Mesenchymal stem cell (in vitro differentiated cells and primary cell): ENCODE results near the gene TAF4.
"Not testable (repeated sequence)": the region's sequence is repeated elsewhere in the genome, so short reads cannot be mapped to it uniquely, and the experiment has no call there.

Experiments
- DNase-seq: peaks from one replicate; pipeline ENCODE4 v3.0.0-alpha.2; 2013
- H2AFZ ChIP-seq: one replicate; pipeline ENCODE4 v1.6.1; 2013; ENCODE audit warnings: low read depth, mild to moderate bottlenecking, control low read depth, inconsistent platforms, low read length, moderate library complexity
- H2AK5ac ChIP-seq: 2 replicates; pipeline ENCODE4 v1.6.1; 2013; ENCODE audit warnings: low read length, moderate library complexity, mild to moderate bottlenecking, inconsistent platforms; ENCODE audit not compliant: severe bottlenecking
- H2BK120ac ChIP-seq: one replicate; pipeline ENCODE4 v1.6.1; 2013; ENCODE audit warnings: low read depth, mild to moderate bottlenecking, inconsistent platforms, low read length, moderate library complexity
- H2BK12ac ChIP-seq, 2 experiments: one replicate each; pipeline ENCODE4 v1.6.1; 2013; ENCODE audit warnings: inconsistent platforms in 2 of 2, low read length in 2 of 2, mild to moderate bottlenecking in 2 of 2, moderate library complexity in 2 of 2, control low read depth in 1 of 2
- H2BK15ac ChIP-seq: one replicate; pipeline ENCODE4 v1.6.1; 2013; ENCODE audit warnings: mild to moderate bottlenecking, low read depth, inconsistent platforms; ENCODE audit not compliant: poor library complexity, severe bottlenecking
- H2BK5ac ChIP-seq: 2 replicates; pipeline ENCODE4 v1.6.1; 2013; ENCODE audit warnings: low read depth, mild to moderate bottlenecking, low read length, control low read depth, inconsistent platforms; ENCODE audit not compliant: poor library complexity, severe bottlenecking
- H3K14ac ChIP-seq, 2 experiments: one replicate each; pipeline ENCODE4 v1.6.1; 2013; ENCODE audit warnings: inconsistent platforms in 2 of 2, low read length in 2 of 2, control low read depth in 1 of 2, mild to moderate bottlenecking in 1 of 2, moderate library complexity in 1 of 2
- H3K18ac ChIP-seq, 2 experiments: one replicate each; pipeline ENCODE4 v1.6.1; 2013; ENCODE audit warnings: inconsistent platforms in 2 of 2, low read length in 2 of 2, control low read depth in 1 of 2, low read depth in 1 of 2, mild to moderate bottlenecking in 1 of 2
- H3K23ac ChIP-seq, 2 experiments: one replicate each; pipeline ENCODE4 v1.6.1; 2013; ENCODE audit warnings: inconsistent platforms in 2 of 2, low read length in 2 of 2, mild to moderate bottlenecking in 2 of 2, moderate library complexity in 2 of 2, control low read depth in 1 of 2
- H3K27ac ChIP-seq: 2 replicates; pipeline ENCODE4 v1.5.1; 2013; ENCODE audit warnings: mild to moderate bottlenecking, moderate library complexity, low read length, control low read depth, inconsistent platforms; ENCODE audit not compliant: poor library complexity, severe bottlenecking
- H3K27me3 ChIP-seq, 2 experiments: 2 replicates each; pipeline versions ENCODE4 v1.6.1 to v1.7.0; 2013; ENCODE audit warnings: low read length in 2 of 2, mild to moderate bottlenecking in 2 of 2, moderate library complexity in 2 of 2, control low read depth in 1 of 2, inconsistent platforms in 1 of 2; ENCODE audit not compliant: control insufficient read depth in 1 of 2, insufficient read depth in 1 of 2
- H3K36me3 ChIP-seq, 2 experiments: 2 replicates each; pipeline versions ENCODE4 v1.6.1 to v1.7.0; 2013; ENCODE audit warnings: low read length in 2 of 2, control low read depth in 1 of 2, inconsistent platforms in 1 of 2, low read depth in 1 of 2, mild to moderate bottlenecking in 1 of 2; ENCODE audit not compliant: insufficient read depth in 2 of 2, control insufficient read depth in 1 of 2
- H3K4ac ChIP-seq, 2 experiments: one replicate each; pipeline ENCODE4 v1.6.1; 2013; ENCODE audit warnings: inconsistent platforms in 2 of 2, low read length in 2 of 2, mild to moderate bottlenecking in 2 of 2, moderate library complexity in 2 of 2, control low read depth in 1 of 2, low read depth in 1 of 2
- H3K4me1 ChIP-seq: 2 replicates; pipeline ENCODE4 v1.6.1; 2013; ENCODE audit warnings: low read depth, low read length, control low read depth; ENCODE audit not compliant: control insufficient read depth, insufficient read depth
- H3K4me2 ChIP-seq: 2 replicates; pipeline ENCODE4 v1.6.1; 2013; ENCODE audit warnings: low read length, mild to moderate bottlenecking, inconsistent platforms; ENCODE audit not compliant: poor library complexity, severe bottlenecking
- H3K4me3 ChIP-seq, 2 experiments: 2 replicates each; pipeline versions ENCODE4 v1.5.1 to v1.7.0; 2013; ENCODE audit warnings: low read length in 2 of 2, mild to moderate bottlenecking in 2 of 2, control low read depth in 1 of 2, low read depth in 1 of 2; ENCODE audit not compliant: insufficient read depth in 1 of 2
- H3K79me1 ChIP-seq: replicated peaks from 2 replicates; pipeline ENCODE4 v1.6.1; 2013; ENCODE audit warnings: mild to moderate bottlenecking, control low read depth, low read length, inconsistent platforms; ENCODE audit not compliant: poor library complexity, severe bottlenecking
- H3K9ac ChIP-seq: 2 replicates; pipeline ENCODE4 v1.7.0; 2013; ENCODE audit warnings: mild to moderate bottlenecking, low read length, moderate library complexity
- H3K9me3 ChIP-seq: 2 replicates; pipeline ENCODE4 v1.7.0; 2013; ENCODE audit warnings: mild to moderate bottlenecking, low read length; ENCODE audit not compliant: control insufficient read depth
- H4K8ac ChIP-seq: one replicate; pipeline ENCODE4 v1.6.1; 2013; ENCODE audit warnings: inconsistent platforms, mild to moderate bottlenecking, low read length, moderate library complexity
- H4K91ac ChIP-seq: one replicate; pipeline ENCODE4 v1.6.1; 2013; ENCODE audit warnings: mild to moderate bottlenecking, low read length, inconsistent platforms
- WGBS: methylation state at CpG from one replicate; pipeline ENCODE4 v1.1.7; 2013; ENCODE audit warnings: mixed read lengths; 5-methylcytosine and 5-hydroxymethylcytosine counted together

Gene TAF4

GRCh38 chr20:61973515-61974356 lies 91.9 kb downstream of the TAF4 start:
- Histone ChIP-seq H2AFZ (no peak overlapping the region), H3K23ac (no peak overlapping the region), H2BK120ac (no peak overlapping the region), H3K36me3 (peaks cover 32 to 47% of the 10 kb centered on the region in 2 experiments), H3K9me3 (no peaks in the 10 kb centered on the region), H2BK12ac (no peak overlapping the region), H3K4me3 (no peak overlapping the region), H3K27me3 (no peaks in the 10 kb centered on the region), H4K8ac (no peak overlapping the region), H3K14ac (no peak overlapping the region), H2AK5ac (no peak overlapping the region), H3K18ac (no peak overlapping the region), H4K91ac (peak overlapping the region; percentile 35), H3K4me1 (no peaks in the 10 kb centered on the region), H2BK5ac (no peak overlapping the region), H3K79me1 (peaks cover 8% of the 10 kb centered on the region), H3K27ac (no peak overlapping the region), H3K4me2 (no peak overlapping the region), H3K9ac (no peak overlapping the region), H3K4ac (no peak overlapping the region), H2BK15ac (no peak overlapping the region)
- 97% methylated on average over 24 of the region's 25 CpGs for WGBS
- no peak for DNase-seq

- Histone ChIP-seq H3K27me3 (peaks cover 0 to 4% of the 10 kb centered on the region in 2 experiments), H3K14ac (no peak overlapping the region), H3K27ac (no peak overlapping the region), H3K4me3 (no peak overlapping the region), H2BK120ac (no peak overlapping the region), H2AFZ (no peak overlapping the region), H2BK15ac (no peak overlapping the region), H3K4me2 (no peak overlapping the region), H3K23ac (no peak overlapping the region), H2BK5ac (no peak overlapping the region), H3K9me3 (no peaks in the 10 kb centered on the region), H3K4ac (no peak overlapping the region), H3K79me1 (peaks cover 8% of the 10 kb centered on the region), H4K91ac (no peak overlapping the region), H2AK5ac (no peak overlapping the region), H3K4me1 (no peaks in the 10 kb centered on the region), H3K36me3 (peaks cover 32 to 43% of the 10 kb centered on the region in 2 experiments), H3K9ac (no peak overlapping the region), H3K18ac (no peak overlapping the region), H4K8ac (no peak overlapping the region), H2BK12ac (no peak overlapping the region)
- no peak for DNase-seq
- WGBS, result 94% methylated on average over 27 of the region's 27 CpGs
Observed at GRCh38 chr20:61972636-61973508, 92.8 kb downstream of the TAF4 start.

- 90% methylated on average over 10 of the region's 13 CpGs for WGBS
- not testable (repeated sequence) for H3K14ac ChIP-seq, H3K79me1 ChIP-seq, H2AFZ ChIP-seq, DNase-seq, H3K9me3 ChIP-seq, H3K18ac ChIP-seq, H3K27ac ChIP-seq, H2BK120ac ChIP-seq, H3K4me3 ChIP-seq, H2BK5ac ChIP-seq, H2AK5ac ChIP-seq, H3K4ac ChIP-seq, H3K23ac ChIP-seq, H2BK15ac ChIP-seq, H3K27me3 ChIP-seq, H3K4me2 ChIP-seq, H2BK12ac ChIP-seq, H4K91ac ChIP-seq, H3K9ac ChIP-seq, H3K4me1 ChIP-seq, H4K8ac ChIP-seq
- peaks cover 32 to 37% of the 10 kb centered on the region in 2 experiments for H3K36me3 ChIP-seq
Observed at GRCh38 chr20:61971595-61971994, 94.1 kb downstream of the TAF4 start.

- H3K79me1 ChIP-seq, result peaks cover 3% of the 10 kb centered on the region
- H3K9ac ChIP-seq, result no peak overlapping the region
- no peak overlapping the region for H2BK5ac ChIP-seq
- H4K91ac ChIP-seq, result no peak overlapping the region
- H3K27ac ChIP-seq, result no peak overlapping the region
- H4K8ac ChIP-seq, result no peak overlapping the region
- H3K18ac ChIP-seq, result no peak overlapping the region
- H2BK12ac ChIP-seq, result no peak overlapping the region
- DNase-seq, result no peak
- no peak overlapping the region for H2BK15ac ChIP-seq
- H3K27me3 ChIP-seq, result peaks cover 14 to 18% of the 10 kb centered on the region in 2 experiments
- H3K23ac ChIP-seq, result no peak overlapping the region
- H3K14ac ChIP-seq, result no peak overlapping the region
- H3K36me3 ChIP-seq, result peaks cover 28 to 32% of the 10 kb centered on the region in 2 experiments
- no peak overlapping the region for H2BK120ac ChIP-seq
- H3K4me2 ChIP-seq, result no peak overlapping the region
- H2AK5ac ChIP-seq, result no peak overlapping the region
- no peak overlapping the region for H3K4ac ChIP-seq
- no peak overlapping the region for H2AFZ ChIP-seq
- H3K9me3 ChIP-seq, result no peaks in the 10 kb centered on the region
- no peak overlapping the region for H3K4me3 ChIP-seq
- 98% methylated on average over 11 of the region's 14 CpGs for WGBS
- H3K4me1 ChIP-seq, result no peaks in the 10 kb centered on the region
Observed at GRCh38 chr20:61970357-61970756, 95.3 kb downstream of the TAF4 start.
